Inflammatory macrophage treated with lipopolysaccharide for 1 hour (primary cell): ENCODE results near the gene AMZ1.
A peak's percentile ranks its signal among the peaks of the same experiment; 100 is the strongest.
"Not testable (repeated sequence)": the region's sequence is repeated elsewhere in the genome, so short reads cannot be mapped to it uniquely, and the experiment has no call there.

ENCODE experiments used
- DNase-seq, 2 donors: peaks; one replicate each; pipeline ENCODE4 v3.0.0-alpha.2; 2020 to 2022

The AMZ1 gene

GRCh38 chr7:2714636-2715035, 26.6 kb downstream of the AMZ1 start:
- DNase-seq, result no peak

DNA sequence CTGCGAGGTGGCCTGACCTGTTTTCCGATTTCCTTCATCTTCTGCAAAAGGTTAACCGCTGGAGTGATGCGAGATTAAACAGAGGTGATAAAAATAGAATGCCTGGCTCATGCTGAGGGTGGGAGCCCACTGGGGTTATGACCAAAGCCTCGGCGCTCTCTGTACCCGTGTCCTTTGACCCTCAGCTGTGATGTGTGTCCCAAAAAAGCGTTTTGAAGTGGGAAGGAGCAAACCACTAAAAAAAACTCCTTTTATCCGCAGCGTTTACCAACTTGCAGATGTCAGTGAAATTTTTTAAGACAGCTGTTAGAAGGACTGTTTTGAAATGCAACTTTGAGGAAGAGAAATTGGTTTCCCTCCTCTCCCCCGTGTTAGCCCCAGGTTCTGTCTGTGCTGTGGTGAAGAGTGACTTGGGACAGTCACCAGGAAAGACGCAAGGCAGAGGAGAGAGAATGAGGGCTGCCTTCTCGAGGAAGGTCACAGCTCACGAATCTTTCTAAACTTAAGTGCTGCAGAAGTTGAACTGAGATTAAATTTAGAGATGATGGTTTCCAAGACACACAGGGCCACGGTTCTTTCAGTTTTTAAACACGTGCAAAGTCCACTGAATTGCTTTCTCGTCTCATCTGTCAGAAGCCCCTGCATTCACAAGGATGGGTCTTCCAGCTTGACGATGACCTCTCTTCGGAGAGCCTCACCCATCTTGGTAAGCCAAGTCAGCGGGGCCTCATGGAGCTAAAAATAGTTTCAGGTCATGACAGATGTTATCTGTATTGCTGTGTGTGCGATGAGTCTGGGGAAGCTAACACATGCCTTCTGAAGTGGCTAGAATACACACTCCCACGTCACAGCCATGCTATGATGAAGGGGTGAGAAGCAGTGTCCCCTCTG, 27.6 kb downstream of the AMZ1 start:
- DNase-seq, result peak; percentile 59 to 73

DNA sequence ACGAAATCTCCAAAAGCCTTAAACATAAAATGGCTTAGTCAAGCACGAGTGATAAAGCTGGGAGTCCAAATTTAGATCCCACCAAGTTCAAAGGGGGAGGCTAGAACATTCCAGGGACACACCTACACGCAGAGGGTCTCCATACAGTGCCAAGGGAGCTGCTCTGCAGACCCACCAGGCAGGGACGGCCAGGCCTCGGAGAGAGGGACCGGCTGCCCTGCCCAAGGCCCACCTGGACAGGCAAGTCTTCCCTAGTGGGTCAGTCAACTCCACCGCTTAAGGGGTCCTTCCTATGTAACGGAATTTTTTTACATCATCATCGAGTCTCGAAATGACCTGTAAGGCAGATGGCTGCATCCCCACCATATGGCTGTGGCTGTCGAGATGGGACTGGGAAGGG, 28.5 kb downstream of the AMZ1 start:
- DNase-seq, result no peak

- DNase-seq, result no peak
Measured at GRCh38 chr7:2716906-2717292, 28.9 kb downstream of the AMZ1 start.

DNA sequence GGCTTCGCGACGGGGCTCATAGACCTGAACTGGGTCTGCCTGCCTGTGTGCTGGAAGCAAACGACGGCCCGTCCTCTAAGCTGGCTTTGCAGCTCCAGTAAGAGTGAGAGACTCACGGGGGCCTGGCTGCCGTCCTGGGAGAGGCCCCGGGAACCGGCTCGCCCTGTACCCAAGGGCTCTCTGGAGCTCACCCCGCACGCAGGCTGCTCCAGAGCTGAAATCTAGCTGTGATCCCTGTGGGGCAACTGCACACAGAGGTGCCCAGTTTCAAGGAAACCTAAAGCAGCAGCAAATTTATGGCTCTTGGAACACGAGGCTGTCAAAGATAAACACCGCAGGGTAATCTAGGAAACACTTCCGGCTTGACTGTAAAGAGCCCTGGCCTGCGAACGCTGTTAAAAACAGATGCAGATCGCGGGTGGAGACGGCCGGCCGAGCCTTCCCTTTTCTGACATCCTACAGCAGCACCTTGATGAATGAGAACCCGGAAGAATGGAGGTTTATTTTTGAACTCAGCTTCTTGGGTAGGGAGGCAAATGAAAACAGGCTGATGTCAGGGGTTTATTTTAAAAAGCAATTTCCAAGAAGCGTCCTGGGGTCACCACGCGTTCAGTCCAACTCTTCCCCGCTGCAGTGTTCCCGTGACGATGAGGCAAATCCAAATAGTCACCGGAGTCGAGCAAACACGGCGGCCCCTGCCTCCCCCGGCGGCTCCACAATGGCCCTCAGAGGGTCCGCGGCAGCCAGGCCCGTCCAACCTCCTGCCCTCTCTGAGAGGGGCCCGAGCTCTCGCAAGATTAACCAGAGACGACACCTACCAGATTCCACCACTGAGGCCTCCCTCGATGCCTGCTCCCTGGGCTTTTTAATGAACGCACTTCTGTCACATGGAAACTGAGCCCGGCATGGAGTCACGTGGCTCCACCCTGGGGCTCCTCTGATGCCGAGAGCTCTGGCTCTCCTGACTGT, 29.6 kb downstream of the AMZ1 start:
- DNase-seq, result no peak

DNA sequence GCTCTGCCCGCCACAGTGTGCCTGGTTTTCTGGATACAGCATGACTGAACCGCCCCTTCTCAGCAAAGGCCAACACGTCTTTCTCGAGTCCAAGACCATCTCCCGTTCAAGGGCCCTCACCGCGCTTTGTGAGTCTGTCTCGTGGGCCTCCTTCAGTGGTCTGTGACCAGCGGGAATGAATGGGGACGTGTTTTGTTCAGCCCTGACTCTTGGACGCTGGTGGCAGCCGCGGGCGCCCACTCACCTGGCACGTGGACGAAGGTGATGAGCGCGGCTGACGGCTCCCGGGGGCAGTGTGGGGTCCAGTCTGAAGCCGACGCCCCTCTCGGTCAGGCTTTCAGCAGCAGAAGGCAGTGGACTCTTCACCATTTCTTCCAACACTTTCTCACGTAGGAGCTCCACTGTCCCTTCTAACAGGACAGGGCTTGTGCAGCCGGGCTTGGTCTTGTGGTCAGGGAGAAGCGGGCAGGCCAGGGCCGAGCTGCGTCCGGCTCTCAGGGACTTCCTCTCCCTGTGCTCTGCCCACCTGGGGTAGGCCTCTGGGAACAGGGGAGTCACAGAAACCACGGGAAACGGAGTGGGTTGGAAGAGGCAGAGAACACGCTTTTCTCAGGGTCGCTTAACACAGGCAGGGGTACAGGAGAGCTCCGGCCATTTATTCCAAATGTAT, 30.4 kb downstream of the AMZ1 start:
- DNase-seq, result no peak

- DNase-seq, result peak in 1 of 2 donors; percentile 22
Measured at GRCh38 chr7:2719007-2719406, 31.0 kb downstream of the AMZ1 start.

GRCh38 chr7:2720024-2720423, 32.0 kb downstream of the AMZ1 start:
- DNase-seq, result no peak

GRCh38 chr7:2721842-2722241, 33.8 kb downstream of the AMZ1 start:
- no peak for DNase-seq

- DNase-seq, result no peak
Measured at GRCh38 chr7:2722591-2722990, 34.6 kb downstream of the AMZ1 start.

GRCh38 chr7:2723138-2723850, 35.3 kb downstream of the AMZ1 start:
- DNase-seq, result no peak

- DNase-seq, result not testable (repeated sequence)
Measured at GRCh38 chr7:2724036-2724435, 36.0 kb downstream of the AMZ1 start.

GRCh38 chr7:2724453-2725177, 36.6 kb downstream of the AMZ1 start:
- DNase-seq, result no peak

DNA sequence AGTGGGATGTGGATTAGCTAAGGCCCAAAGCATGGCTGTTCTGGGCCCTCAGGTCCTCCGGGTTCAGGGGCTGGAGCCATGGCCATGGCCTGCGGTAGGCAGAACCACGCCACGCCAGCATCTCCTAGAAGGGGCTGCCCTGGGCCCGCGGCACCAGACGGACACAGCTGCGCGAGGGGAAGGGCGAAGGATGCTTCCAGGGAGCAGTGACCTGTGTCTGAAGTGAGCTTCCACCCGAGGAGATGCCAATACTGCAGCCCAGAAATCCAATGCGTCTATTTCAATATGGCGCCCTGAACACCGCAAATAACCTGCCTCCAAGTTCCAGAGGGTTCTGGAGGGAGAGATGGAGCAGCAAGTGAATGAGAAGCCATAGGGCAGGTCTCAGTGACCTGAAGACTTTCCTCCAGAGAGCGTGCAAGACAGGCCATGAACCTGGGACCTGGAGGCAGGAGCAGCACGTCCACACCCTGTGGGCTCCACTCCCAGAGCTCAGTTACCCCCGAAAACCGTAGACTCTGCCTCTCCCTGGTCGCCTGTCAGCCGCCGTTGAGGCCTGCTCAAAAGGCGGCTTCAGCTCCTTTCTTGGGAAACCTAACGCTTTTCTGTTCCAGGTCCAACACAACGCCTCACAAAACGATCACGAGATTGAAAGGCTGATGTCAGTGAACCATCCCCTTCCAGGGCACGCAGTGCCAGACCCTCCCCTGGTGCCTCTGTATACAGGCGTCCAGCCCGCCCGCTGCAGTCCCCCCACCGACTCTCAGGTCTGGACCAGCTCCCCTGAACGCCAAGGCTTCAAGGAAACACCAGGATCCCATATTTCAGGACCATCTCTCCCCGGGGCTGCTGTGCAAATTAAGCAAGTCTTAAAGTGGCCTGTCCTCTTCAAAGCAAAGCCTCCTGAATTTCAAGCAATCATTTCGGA, 37.4 kb downstream of the AMZ1 start:
- DNase-seq, result no peak

GRCh38 chr7:2726316-2727018, 38.5 kb downstream of the AMZ1 start:
- no peak for DNase-seq

DNA sequence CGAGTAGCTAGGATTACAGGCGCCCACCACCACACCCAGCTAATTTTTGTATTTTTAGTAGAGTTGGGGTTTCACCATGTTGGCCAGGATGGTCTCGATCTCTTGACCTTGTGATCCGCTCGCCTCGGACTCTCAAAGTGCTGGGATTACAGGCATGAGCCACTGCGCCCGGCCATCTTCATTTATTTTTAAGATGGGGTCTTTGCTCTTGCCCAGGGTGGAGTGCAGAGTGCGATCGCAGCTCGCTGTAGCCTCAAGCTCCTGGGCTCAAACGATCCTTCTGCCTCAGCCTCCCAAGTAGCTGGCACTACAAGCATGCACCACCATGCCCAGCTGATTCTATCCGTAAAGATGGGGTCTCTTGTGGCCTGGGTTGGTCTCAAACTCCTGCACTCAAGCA, 39.2 kb downstream of the AMZ1 start:
- DNase-seq, result not testable (repeated sequence)

DNA sequence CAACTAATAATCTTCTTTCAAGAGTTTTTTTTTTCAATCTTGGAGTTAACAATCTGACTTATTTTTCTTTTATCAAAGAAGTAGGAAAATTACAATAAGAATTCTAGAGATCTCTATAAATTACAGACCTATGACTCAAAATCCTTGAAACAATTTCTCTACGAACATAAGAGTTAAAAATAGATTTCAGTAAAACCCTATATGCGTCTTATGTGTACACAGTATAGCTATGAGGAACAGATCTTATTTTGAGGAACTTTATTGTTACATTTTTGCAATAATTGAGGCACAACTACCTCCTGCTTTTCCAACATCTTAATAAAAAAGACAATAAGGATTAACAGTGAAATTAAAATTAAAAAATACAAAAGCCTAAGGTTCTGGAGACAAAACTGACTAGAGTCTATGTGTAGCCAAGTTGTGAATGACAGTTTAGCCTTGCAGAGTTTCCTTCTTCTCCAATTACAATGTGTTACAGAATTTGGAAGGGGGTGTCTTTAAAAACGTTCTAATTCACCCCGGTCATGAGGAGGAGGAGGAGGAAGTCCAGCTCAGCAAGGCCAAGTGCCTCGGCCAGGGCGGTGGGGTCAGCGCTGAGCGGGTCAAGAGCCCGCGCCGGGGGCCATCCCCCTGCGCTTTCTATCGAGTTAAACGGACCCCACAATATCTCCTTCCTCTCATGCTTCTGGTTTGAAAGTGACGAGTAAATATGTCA, 40.5 kb downstream of the AMZ1 start:
- DNase-seq, result peak; percentile 60 to 77

DNA sequence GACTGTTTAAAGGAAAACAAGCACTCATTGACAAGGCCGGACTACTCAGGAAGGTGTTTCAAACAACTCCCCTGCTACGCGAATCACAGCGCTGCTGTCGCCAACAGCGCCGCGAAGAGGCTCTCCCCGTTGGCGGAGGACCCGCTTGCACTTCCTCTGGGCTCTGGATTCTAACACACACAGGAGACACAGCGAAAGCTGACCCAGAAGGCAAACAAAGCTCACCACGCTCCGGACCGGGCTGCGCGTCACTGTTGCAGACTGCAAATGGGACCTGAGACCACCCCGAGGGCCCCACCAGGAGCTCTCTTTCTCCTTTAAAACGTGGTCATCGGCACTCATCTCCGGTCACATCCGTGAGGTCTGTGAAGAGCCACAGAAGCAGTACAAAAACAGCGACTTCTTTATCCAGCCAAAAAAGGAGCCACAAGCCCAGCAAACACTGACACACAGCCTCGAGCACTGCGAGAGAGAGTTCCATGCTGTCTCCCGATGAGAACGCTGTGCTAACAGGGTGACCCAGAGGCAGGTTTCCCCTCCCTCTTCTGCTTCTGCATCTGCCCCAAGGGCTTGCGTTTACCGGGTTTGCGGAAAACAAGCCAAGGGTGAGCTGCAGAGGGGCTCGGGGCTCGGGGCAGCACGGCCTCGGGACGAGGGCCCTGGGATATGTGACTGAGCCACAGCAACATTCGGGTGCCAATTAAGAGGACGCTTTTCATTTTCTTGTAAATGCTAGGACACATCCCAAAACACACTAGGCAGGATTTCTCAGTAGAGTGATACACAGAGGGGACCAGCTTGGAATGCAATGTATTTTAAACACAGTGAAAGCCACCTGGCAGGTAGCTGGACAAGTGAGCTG, 41.3 kb downstream of the AMZ1 start:
- DNase-seq, result no peak
